Measurements from ENCODE around the gene BMP4. TPM values are rescaled to one million over a fixed set of nuclear protein-coding genes. Genes with fewer than 3 reads are reported as not detected.

Gene BMP4
- total and polyA plus RNA-seq, 8 donors, result 10.3 to 76.4 (median 18.9) TPM

DNA sequence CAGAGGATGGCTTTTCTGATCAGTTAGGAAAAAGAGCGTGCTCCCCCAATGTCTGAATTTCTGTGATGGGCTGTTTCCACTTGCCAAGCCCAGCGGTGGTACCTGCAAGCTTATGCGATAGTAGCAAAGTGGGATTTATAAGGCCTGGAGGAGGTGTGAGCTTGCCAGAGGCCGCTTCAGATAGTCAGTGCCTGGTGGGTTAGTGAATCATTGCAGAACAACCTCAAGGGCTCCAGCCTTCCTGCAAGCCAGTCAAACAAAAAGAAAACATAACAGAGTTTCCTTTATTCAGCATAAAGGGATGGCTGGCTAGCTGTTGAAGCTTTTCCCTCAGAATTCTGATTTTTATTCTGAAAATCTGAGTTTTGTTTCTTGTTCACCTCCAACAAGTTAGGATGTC lies 7.6 kb upstream of the BMP4 start:
- H3K4me3 ChIP-seq, result no peak overlapping the region
- 70 to 79% (median 75%) methylated on average over 4 of the region's 4 CpGs for WGBS, 5 donors
- no peak for TF ChIP-seq EP300 (IDR thresholded peaks at IDR 0.05)
- TF ChIP-seq, protein P1, sequence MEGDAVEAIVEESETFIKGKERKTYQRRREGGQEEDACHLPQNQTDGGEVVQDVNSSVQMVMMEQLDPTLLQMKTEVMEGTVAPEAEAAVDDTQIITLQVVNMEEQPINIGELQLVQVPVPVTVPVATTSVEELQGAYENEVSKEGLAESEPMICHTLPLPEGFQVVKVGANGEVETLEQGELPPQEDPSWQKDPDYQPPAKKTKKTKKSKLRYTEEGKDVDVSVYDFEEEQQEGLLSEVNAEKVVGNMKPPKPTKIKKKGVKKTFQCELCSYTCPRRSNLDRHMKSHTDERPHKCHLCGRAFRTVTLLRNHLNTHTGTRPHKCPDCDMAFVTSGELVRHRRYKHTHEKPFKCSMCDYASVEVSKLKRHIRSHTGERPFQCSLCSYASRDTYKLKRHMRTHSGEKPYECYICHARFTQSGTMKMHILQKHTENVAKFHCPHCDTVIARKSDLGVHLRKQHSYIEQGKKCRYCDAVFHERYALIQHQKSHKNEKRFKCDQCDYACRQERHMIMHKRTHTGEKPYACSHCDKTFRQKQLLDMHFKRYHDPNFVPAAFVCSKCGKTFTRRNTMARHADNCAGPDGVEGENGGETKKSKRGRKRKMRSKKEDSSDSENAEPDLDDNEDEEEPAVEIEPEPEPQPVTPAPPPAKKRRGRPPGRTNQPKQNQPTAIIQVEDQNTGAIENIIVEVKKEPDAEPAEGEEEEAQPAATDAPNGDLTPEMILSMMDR (IDR thresholded peaks at IDR 0.05), result no peak
- H3K9me3 ChIP-seq, result no peaks in the 10 kb centered on the region
- no peak for DNase-seq
- H3K36me3 ChIP-seq, result no peaks in the 10 kb centered on the region
- intact Hi-C loops (cut with DNase I; ENCODE audit: low total_unique reads), result no loop called here
- H3K27ac ChIP-seq, result no peak overlapping the region
- peaks cover 5 to 16% (median 13%) of the 10 kb centered on the region in 4 donors for H3K4me1 ChIP-seq
- H3K27me3 ChIP-seq, result peaks cover 0 to 43% (median 0%) of the 10 kb centered on the region in 3 donors

DNA sequence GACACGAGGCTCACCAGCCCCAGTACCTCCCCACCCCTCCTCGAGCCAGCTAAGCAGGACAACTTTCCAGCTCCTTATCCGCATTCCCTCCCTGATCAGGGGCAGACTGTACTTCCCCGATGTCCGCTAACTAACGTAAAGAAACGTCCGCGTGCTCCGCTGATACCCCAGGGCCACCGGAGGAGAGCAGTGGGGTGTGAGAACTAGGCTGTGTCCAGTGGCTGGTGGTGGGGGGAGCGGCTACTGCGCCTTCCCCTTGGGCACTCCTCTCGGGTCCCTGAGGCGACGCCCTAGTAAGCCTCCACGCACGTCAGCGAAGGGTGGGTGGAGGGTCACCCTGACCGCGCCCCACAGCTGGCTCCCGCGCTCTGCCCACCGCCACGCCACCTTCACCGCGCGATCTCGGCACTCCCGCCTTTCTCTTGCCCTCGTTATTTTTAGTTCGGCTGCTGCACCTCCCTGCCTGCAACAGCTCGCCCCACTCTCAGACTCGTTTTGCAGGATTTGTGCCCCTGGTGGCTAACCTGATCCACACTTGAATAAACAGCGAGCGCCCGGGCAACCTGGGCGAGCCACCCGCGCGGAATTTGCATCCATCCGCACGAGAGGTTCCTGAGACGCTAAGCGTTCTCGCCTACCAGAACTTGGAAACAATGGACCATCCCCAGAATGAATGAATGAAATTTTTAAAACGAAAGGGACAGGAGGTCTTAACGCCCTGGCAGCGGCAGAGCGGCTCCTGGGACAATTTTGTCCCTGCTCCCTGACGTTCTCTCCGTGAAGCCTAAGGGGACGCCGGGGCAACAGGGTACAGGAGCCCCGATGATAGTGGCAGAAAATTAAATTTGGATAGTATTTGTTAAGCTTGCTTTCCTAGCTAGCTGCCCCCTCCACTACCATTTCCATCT lies 6.9 kb upstream of the BMP4 start:
- Histone ChIP-seq H3K4me3 (peak overlapping the region; percentile 39 to 51 (median 44)), H3K27me3 (peaks cover 0 to 43% (median 0%) of the 10 kb centered on the region in 3 donors), H3K27ac (no peak overlapping the region), H3K4me1 (peaks cover 5 to 16% (median 13%) of the 10 kb centered on the region in 4 donors), H3K9me3 (no peaks in the 10 kb centered on the region), H3K36me3 (no peaks in the 10 kb centered on the region)
- DNase-seq, result peak; percentile 70 to 81
- WGBS, 5 donors, result 8 to 14% (median 8%) methylated on average over 50 to 55 of the region's 55 CpGs
- intact Hi-C loops (cut with DNase I; ENCODE audit: low total_unique reads), result no loop called here
- TF ChIP-seq POLR2AphosphoS5 (IDR thresholded peaks at IDR 0.05), result no peak
- TF ChIP-seq, protein P1 (IDR thresholded peaks at IDR 0.05), result peak in 5 of 7 experiments; percentile 20 to 53 (median 47)

DNA sequence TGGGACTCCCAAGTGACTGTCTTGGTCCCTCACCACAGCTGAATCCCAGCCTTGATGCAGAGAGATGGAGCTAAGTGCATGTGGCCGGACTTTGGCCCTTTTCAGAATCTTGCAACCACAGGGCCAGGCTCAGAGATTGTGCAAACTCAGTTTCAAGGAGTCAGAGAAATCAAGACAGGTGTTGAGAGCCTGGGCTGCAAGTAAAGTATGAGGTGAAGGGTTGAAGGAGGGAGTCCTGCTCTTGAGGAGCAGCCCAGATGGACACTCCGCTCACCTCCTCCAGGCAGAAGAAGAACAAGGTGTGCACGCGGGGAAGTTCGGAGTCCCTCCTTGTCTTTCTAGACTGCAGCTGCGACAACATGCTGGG lies 6.3 kb upstream of the BMP4 start:
- intact Hi-C loops (cut with DNase I; ENCODE audit: low total_unique reads), result no loop called here
- Histone ChIP-seq H3K36me3 (no peaks in the 10 kb centered on the region), H3K27me3 (peaks cover 0 to 43% (median 0%) of the 10 kb centered on the region in 3 donors), H3K9me3 (no peaks in the 10 kb centered on the region), H3K4me3 (peak overlapping the region; percentile 39 to 51 (median 44)), H3K27ac (no peak overlapping the region), H3K4me1 (peaks cover 5 to 16% (median 13%) of the 10 kb centered on the region in 4 donors)
- no peak for TF ChIP-seq POLR2AphosphoS5 (IDR thresholded peaks at IDR 0.05)
- no peak for TF ChIP-seq EP300 (IDR thresholded peaks at IDR 0.05)
- TF ChIP-seq, protein P1 (IDR thresholded peaks at IDR 0.05), result no peak
- DNase-seq, result peak in 1 of 2 donors; percentile 25
- WGBS, 5 donors, result 32 to 53% (median 44%) methylated on average over 6 of the region's 6 CpGs

DNA sequence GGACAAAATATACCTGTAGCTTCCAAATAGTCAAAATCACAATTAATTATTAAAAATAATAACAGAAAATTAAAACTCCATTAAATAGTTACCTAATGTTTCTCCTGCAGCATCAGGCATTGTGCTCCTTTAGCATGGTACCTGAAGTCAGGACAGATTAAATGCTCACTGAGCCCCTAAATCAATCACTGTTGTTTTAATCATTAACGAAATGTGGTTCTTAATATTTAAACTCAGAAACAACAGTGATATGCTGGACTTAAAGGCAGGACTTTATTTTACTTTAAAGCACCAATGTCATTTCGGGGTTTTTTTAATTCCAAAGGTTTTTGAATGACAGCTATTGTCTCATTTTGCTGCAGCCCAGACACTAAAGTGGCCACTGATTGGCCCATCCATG lies 2.0 kb upstream of the BMP4 start:
- DNase-seq, result no peak
- no peak overlapping the region for H3K4me3 ChIP-seq
- H3K4me1 ChIP-seq, result peaks cover 38 to 48% (median 42%) of the 10 kb centered on the region in 4 donors
- no peaks in the 10 kb centered on the region for H3K36me3 ChIP-seq
- intact Hi-C loops (cut with DNase I; ENCODE audit: low total_unique reads), result no loop called here
- WGBS, 5 donors, result 73 to 79% (median 76%) methylated on average over 2 of the region's 2 CpGs
- H3K9me3 ChIP-seq, result no peaks in the 10 kb centered on the region
- no peak overlapping the region for H3K27ac ChIP-seq
- TF ChIP-seq, protein P1 (IDR thresholded peaks at IDR 0.05), result no peak
- TF ChIP-seq POLR2AphosphoS5 (IDR thresholded peaks at IDR 0.05) (no peak), POLR2A (IDR thresholded peaks at IDR 0.05) (no peak), EP300 (IDR thresholded peaks at IDR 0.05) (no peak)
- peaks cover 10 to 69% (median 26%) of the 10 kb centered on the region in 3 donors for H3K27me3 ChIP-seq

Data from stomach (tissue), 9 donors.